HEK293T (cell line): Measurements from ENCODE around the gene SLC27A6.

Experiments used
- FOXA1 ChIP-seq: fragments of 450-650 bp; IDR thresholded peaks from 2 replicates; pipeline ENCODE4 v1.6.1; 2016; ENCODE audit warnings: mild to moderate bottlenecking
- SP1 ChIP-seq: fragments of 450-650 bp; IDR thresholded peaks from 2 replicates; pipeline ENCODE4 v1.6.1; 2017
- ZNF384 ChIP-seq: fragments of 450-650 bp; IDR thresholded peaks from 2 replicates; pipeline ENCODE4 v1.6.1; 2016

- TF ChIP-seq ZNF384 (no peak), SP1 (no peak), FOXA1 (no peak)
These were observed at the start of gene SLC27A6 for GRCh38 chr5:128965011-128965637.
